ENCODE results near the gene CCT5. TPM values are rescaled to one million over a fixed set of nuclear protein-coding genes. Genes with fewer than 3 reads are reported as not detected.
A peak's percentile ranks its signal among the peaks of the same experiment; 100 is the strongest.

CCT5 gene
- total RNA-seq, 2 donors from 2014 or later, result 110 to 135 TPM

DNA sequence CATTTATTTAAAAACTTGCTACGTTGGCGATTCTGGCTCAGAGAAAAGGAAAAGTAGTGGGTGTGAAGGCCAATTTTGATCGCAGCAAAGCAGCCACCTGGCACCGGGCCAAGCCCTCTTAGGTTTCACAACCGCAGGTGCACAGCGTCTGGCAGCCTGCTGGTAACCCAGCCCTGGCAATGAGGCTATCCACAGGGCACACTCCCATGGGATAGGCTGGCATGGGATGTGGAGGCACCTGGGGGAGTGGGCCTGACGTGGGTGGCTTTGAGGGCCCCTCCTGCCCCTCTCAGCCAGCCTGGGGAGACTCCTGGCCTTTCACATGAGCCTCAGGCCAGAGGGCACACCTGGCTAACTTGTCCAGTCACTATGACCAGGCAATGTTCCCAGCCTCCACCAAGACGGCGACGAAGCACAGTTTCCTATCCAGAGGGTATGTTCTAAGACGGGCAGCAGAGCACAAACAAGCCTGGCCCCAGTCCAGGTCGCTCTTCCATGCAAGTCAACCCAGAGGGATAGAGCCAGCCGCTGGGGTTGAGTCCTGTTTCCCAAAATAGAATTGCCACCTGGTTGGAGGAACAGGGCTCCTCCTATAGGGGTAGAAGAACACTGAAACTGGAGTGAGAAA, 38.6 kb downstream of the CCT5 start:
- H3K27ac ChIP-seq, result peak overlapping the region in 1 of 2 donors; percentile 33

DNA sequence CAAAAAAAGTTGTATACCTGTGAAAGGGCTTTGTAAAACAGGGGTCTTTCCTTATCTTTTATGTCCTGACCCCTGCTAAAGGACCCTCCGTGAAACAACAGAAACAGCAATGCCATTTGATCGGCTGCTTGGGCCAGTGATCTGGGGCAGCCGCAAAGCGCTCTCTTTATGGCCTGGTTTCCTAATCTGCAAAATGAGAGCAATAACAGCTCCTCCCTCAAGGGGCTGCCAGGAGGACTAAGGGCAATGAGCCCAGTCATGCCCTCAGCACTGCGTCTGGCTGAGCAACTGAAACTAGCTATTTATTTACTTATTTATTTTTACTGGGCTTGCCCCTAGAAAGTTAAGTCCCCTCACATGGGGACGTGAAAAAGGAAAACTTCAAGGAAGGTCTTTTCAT, 39.3 kb downstream of the CCT5 start:
- H3K27ac ChIP-seq, result peak overlapping the region; percentile 31 to 33
- no peaks in the 10 kb centered on the region for H3K9me3 ChIP-seq
- H3K4me3 ChIP-seq, result peak overlapping the region; percentile 21
- no peak for DNase-seq (ENCODE audit: low spot score)
- no peak for ATAC-seq (ENCODE audit: insufficient number of reproducible peaks, low FRiP score, low read depth)
- no peaks in the 10 kb centered on the region for H3K27me3 ChIP-seq (replicated peaks; ENCODE audit: insufficient read depth)
- peaks cover 0 to 14% of the 10 kb centered on the region in 2 donors for H3K4me1 ChIP-seq (ENCODE audit: control insufficient read depth in 1 of 2, low read depth in 2 of 2)
- H3K36me3 ChIP-seq, result peaks cover 4% of the 10 kb centered on the region
- peak; percentile 15 for TF ChIP-seq CTCF (IDR thresholded peaks at IDR 0.05)

More for the DNA sequence above, 38.6 kb downstream of the CCT5 start:
- Histone ChIP-seq H3K36me3 (peaks cover 4% of the 10 kb centered on the region), H3K4me1 (ENCODE audit: control insufficient read depth in 1 of 2, low read depth in 2 of 2) (peaks cover 0 to 14% of the 10 kb centered on the region in 2 donors), H3K4me3 (no peak overlapping the region), H3K27me3 (replicated peaks; ENCODE audit: insufficient read depth) (no peaks in the 10 kb centered on the region), H3K9me3 (no peaks in the 10 kb centered on the region)
- no peak for TF ChIP-seq CTCF (IDR thresholded peaks at IDR 0.05)
- no peak for DNase-seq (ENCODE audit: low spot score)
- ATAC-seq (ENCODE audit: insufficient number of reproducible peaks, low FRiP score, low read depth), result no peak

GRCh38 chr5:10289991-10290390, 39.9 kb downstream of the CCT5 start:
- H3K36me3 ChIP-seq, result peaks cover 4% of the 10 kb centered on the region
- no peaks in the 10 kb centered on the region for H3K9me3 ChIP-seq
- TF ChIP-seq CTCF (IDR thresholded peaks at IDR 0.05), result no peak
- no peak overlapping the region for H3K4me3 ChIP-seq
- ATAC-seq (ENCODE audit: insufficient number of reproducible peaks, low FRiP score, low read depth) (no peak), DNase-seq (ENCODE audit: low spot score) (no peak)
- H3K4me1 ChIP-seq (ENCODE audit: control insufficient read depth in 1 of 2, low read depth in 2 of 2), result peaks cover 0 to 14% of the 10 kb centered on the region in 2 donors
- H3K27ac ChIP-seq, result peak overlapping the region; percentile 31 to 33
- no peaks in the 10 kb centered on the region for H3K27me3 ChIP-seq (replicated peaks; ENCODE audit: insufficient read depth)

DNA sequence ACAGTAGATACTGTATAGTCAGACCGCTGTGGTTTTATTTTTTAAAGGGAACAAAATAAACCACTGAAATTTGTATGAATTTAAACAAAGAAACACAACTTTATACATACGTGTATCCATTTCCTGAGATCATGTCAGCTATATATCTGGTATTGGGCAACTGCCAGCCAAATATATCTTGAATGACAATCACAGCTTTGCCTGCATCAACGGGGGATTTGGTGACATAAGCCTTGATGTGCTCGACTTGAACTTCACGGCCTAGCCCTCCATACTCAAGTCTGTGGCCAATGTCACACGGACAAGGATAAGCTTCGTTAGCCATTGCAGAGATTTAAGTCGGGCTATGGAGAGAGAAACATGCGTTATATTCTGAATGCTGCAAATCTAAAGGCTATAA, 40.4 kb downstream of the CCT5 start:
- no peak for ATAC-seq (ENCODE audit: insufficient number of reproducible peaks, low FRiP score, low read depth)
- peaks cover 4% of the 10 kb centered on the region for H3K36me3 ChIP-seq
- no peak for TF ChIP-seq CTCF (IDR thresholded peaks at IDR 0.05)
- no peak for DNase-seq (ENCODE audit: low spot score)
- peaks cover 0 to 14% of the 10 kb centered on the region in 2 donors for H3K4me1 ChIP-seq (ENCODE audit: control insufficient read depth in 1 of 2, low read depth in 2 of 2)
- no peaks in the 10 kb centered on the region for H3K9me3 ChIP-seq
- no peaks in the 10 kb centered on the region for H3K27me3 ChIP-seq (replicated peaks; ENCODE audit: insufficient read depth)
- no peak overlapping the region for H3K4me3 ChIP-seq
- H3K27ac ChIP-seq, result no peak overlapping the region

GRCh38 chr5:10291692-10292339, 41.7 kb downstream of the CCT5 start:
- Histone ChIP-seq H3K4me1 (ENCODE audit: control insufficient read depth in 1 of 2, low read depth in 2 of 2) (peaks cover 0 to 14% of the 10 kb centered on the region in 2 donors), H3K9me3 (no peaks in the 10 kb centered on the region), H3K4me3 (no peak overlapping the region), H3K27ac (no peak overlapping the region), H3K27me3 (replicated peaks; ENCODE audit: insufficient read depth) (no peaks in the 10 kb centered on the region), H3K36me3 (peaks cover 3% of the 10 kb centered on the region)
- DNase-seq (ENCODE audit: low spot score) (no peak), ATAC-seq (ENCODE audit: insufficient number of reproducible peaks, low FRiP score, low read depth) (no peak)
- TF ChIP-seq CTCF (IDR thresholded peaks at IDR 0.05), result no peak

Measured in thoracic aorta (tissue), 2 donors.